GM12801 (cell line): Measurements from ENCODE around the gene PCYT1A.

ENCODE experiments used
- CTCF ChIP-seq: IDR thresholded peaks from one replicate; pipeline ENCODE4 v1.5.1; 2011; ENCODE audit warnings: control low read depth; ENCODE audit not compliant: insufficient read length; ENCODE audit errors: extremely low read depth

PCYT1A gene

DNA sequence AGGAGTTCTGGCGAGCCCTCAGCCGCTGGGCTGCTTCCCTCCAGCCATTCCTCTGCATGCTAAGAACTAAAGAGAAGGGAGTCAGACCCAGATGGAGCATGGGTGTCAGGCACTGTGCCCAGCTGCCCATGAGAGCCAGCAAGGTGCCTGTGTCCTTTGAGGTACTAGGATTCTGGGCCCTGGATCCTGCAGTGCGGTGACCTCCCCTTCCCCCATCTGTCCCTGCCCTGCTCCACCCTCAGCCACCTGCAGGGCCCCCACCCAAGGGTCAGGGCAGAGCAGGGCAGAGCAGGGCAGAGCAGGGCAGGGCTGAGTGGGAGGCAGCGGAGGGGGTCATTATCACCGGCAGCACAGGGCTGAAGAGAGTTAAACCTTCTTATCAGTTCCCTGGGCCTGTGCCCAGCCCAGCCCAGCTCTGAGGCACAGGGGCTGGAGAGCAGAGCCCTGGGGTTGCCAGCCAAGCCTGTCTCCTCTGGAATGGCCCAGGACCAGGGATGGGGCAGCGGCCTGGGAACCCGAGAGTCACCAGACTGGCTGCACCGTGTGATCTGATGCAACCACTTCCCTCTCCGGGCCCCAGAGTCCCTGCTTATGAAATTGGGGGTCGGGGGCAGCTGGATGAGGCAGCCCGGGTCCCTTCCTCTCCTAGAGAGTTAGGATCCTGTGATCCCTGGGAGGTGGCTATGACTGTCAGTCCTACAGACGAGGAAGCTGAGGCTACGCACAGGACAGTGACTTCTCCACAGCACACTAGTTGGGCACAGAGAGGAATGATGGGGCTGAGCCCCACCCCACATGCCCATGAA lies 93.6 kb downstream of the PCYT1A start:
- TF ChIP-seq CTCF = no peak

- TF ChIP-seq CTCF = no peak
These were observed 94.3 kb downstream of the PCYT1A start for GRCh38 chr3:196193133-196193735.

DNA sequence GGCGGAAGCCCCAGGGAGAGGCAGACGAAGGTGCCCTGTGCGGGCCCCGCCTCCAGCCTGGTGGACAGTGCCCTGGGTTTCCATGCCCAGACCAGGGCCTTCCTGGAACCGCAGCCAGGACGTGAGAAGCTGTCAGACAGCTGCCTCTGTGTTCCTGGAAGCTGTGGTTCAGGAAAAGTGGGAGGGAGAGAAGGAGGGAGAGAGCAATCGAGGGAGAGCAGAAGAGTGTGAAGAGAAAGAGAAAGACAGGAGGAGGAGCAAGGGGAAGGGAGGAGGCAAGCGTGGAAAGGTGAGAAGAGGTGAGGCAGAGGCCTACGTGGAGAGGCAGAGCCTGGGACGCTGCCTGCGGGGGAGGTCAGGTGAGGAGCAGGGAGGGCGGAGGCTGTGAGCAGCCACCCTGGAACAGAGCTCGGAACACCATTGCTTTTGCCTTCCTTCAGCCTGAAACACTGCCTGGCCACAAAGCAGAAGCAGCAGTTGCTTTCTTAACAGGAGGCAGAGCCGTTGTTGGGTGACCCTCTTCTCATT lies 94.9 kb downstream of the PCYT1A start:
- no peak for TF ChIP-seq CTCF

DNA sequence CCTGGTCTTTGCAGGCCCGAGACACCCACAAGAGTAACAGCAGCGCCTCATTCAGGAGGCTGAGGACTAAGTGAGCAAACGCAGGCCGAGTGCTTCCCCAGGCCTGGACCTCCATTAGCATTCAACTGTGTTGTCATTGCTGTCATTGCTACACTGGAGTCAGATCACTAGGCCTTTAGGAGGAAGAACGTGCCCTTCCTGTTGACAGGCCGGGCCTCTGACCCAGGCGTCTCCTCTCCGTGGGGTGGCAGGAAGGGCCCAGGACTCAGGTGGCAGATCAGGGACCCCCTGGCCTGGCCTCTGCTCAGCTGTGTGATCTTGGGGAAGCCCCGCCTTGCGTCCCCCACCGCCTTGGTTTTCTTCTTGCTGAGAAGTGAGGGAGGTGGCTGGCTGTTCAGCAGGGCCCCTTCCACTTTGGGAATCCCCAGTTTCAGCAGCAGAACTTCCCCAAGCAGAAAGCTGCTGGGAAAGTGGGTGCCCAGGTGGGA lies 95.4 kb downstream of the PCYT1A start:
- no peak for TF ChIP-seq CTCF

- no peak for TF ChIP-seq CTCF
These were observed 97.8 kb downstream of the PCYT1A start for GRCh38 chr3:196189566-196190347.

DNA sequence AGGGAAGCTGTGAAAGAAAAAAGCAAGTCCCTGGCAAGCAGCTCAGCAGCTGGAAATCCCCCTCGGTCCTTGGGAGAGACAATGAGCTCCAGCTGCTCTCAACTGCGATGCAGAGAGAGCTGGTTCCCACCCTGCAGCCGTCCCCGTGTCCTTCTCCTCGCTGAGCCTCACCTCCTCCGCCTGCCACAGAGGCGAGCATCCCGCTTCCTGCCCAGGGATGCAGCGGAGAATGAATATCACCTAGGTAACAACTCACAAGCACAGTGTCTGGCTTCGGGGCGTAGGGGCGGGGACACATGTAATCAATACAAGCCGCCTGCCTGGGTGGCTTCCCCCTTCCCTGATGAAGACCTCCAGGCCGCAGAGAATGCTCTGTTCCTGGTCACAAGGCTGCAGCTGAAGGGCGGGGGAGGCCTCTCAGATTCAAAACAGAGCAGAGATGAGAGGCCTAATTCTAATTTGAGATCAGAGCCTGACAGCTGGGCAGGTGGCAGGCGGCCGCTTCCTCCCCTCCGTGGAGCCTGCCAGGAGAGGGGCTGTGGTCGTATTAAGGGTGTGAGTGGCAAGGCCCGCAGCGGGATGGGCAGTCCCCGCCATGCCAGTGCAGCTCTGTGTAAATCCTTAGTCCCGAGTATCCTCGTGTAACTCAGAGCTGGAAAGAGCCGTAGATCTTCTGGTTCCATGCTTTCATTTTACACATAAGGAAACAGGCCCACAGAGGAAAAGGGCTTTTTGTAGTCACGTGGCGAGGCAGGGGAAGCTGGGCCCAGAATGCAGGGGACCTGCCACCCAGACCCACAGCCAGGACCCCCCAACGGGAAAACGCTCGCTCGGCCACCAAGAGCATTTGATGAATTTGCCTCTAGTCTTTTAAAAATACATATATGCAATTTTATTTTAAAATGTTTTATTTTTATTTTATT lies 100.6 kb downstream of the PCYT1A start:
- no peak for TF ChIP-seq CTCF
